Adrenal gland (tissue), 12 donors: ENCODE measurements around the gene CWF19L2. TPM values are rescaled to one million over a fixed set of nuclear protein-coding genes. Genes with fewer than 3 reads are reported as not detected.

ENCODE experiments used
- DNase-seq, 7 donors: peaks; one replicate each; pipeline ENCODE4 v3.0.0-alpha.2; 2019 to 2020
- H3K27ac ChIP-seq, 5 donors: fragments of 200-600 bp; sonication (generic) in 4 of 5; 1 replicate in 3 of 5; 2 replicates in 2 of 5; pipeline versions ENCODE4 v1.5.1 to v1.8.0; 2016 to 2020; ENCODE audit warnings: mild to moderate bottlenecking in 1 of 5
- H3K27me3 ChIP-seq: fragments of 200-600 bp; 2 replicates; pipeline ENCODE4 v1.8.0; 2021
- H3K36me3 ChIP-seq, 2 donors: fragments of 200-600 bp; replicated peaks in 1 of 2; 1 replicate in 1 of 2; 2 replicates in 1 of 2; pipeline versions ENCODE4 v1.5.1 to v1.8.0; 2018 to 2022
- H3K4me1 ChIP-seq, 2 donors: fragments of 200-600 bp; replicated peaks in 1 of 2; 1 replicate in 1 of 2; 2 replicates in 1 of 2; pipeline versions ENCODE4 v1.5.1 to v1.8.0; 2018 to 2021
- H3K4me3 ChIP-seq, 4 donors: fragments of 200-600 bp; sonication (generic) in 3 of 4; one replicate each; pipeline ENCODE4 v1.5.1; 2016 to 2018
- H3K9me3 ChIP-seq, 3 donors: fragments of 200-600 bp; sonication (generic) in 1 of 3; replicated peaks in 1 of 3; 1 replicate in 2 of 3; 2 replicates in 1 of 3; pipeline versions ENCODE4 v1.5.1 to v1.8.0; 2016 to 2021
- POLR2A ChIP-seq, 2 donors: fragments of 450-650 bp; IDR thresholded peaks; one replicate each; pipeline ENCODE4 v1.6.1; 2017; ENCODE audit warnings: antibody characterized with exemption in 2 of 2, mild to moderate bottlenecking in 2 of 2, moderate library complexity in 1 of 2
- WGBS, 4 donors: extraction: QIAGEN DNeasy Blood & Tissue Kit in 2 of 4; methylation state at CpG; one replicate each; pipeline versions ENCODE4 v1.1.5 to v1.1.7; 2013 to 2017; 5-methylcytosine and 5-hydroxymethylcytosine counted together
- intact Hi-C, 2 donors: fragments of 100-400 bp; cut with DNase I; formaldehyde crosslinking; loops; one replicate each; pipeline versions ENCODE4 v1.14.1 to v1.15.0; 2022 to 2023
- polyA plus RNA-seq, 3 donors: library from polyadenylated mRNA; stranded (reverse); fragments of 200-250 nt in 2 of 3; fragments of 350-450 nt in 1 of 3; fragmentation: Illumina TruSeq in 1 of 3; extraction: RNeasy Lipid Tissue Mini Kit (QIAGEN cat#74804) in 1 of 3; gene quantifications; one replicate each; pipeline ENCODE4 v1.2.3, GENCODE V29; 2013 to 2014
- total RNA-seq, 9 donors: library from RNA; depleted of rRNA in 4 of 9; stranded (reverse); fragments of >200 nt in 4 of 9; fragments of 120-200 nt in 1 of 9; fragmentation: NEBNext Ultra II Directional in 1 of 9; extraction: Animal tissue kit (Norgen Biotek cat#: 25700) in 1 of 9; gene quantifications; one replicate each; pipeline versions ENCODE4 v1.1.0 to v1.2.4, GENCODE V29; 2013 to 2023
- TF ChIP-seq, protein P1 (sequence below), 6 experiments: fragments of 450-650 bp in 4 of 6; fragments of 200-600 bp in 2 of 6; sonication (generic) in 1 of 6; IDR thresholded peaks; 1 replicate in 5 of 6; 2 replicates in 1 of 6; pipeline versions ENCODE4 v1.5.1 to v1.8.0; 2016 to 2021; ENCODE audit warnings: antibody characterized with exemption in 6 of 6, mild to moderate bottlenecking in 2 of 6, moderate library complexity in 1 of 6
- donor health status: healthy with polysubstance abuse.
- donor health status: Bipolar disorder and iron deficiency.
- donor health status: DM: yes; HTN: yes; CAD: no.
- donor health status: DM: no; HTN: no; CAD: no.
- donor health status: DM: no; HTN: no; CAD: no.
- donor health status: DM: yes; HTN: yes; CAD: no.

The CWF19L2 gene
- total and polyA plus RNA-seq, 12 donors, result 6.5 to 24.6 (median 13.5) TPM

DNA sequence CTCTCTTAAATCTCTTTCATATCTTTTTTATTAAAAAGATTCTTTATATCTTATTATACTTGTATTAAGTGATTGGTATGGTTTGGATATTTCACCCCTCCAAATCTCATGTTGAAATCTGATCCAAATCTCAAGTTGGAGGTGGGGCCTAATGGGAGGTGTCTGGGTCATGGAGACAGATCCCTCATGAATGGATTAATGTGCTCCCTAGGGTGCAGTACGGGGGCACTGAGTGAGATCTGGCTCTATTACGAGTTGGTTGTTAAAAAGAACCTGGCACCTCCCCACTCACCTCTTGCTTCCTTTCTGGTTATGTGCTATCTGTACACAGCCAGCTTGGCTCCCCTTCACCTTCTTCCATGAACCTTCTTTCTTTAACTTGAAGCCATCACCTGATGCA is 149.6 kb downstream of the CWF19L2 start:
- no peaks in the 10 kb centered on the region for H3K9me3 ChIP-seq
- no peaks in the 10 kb centered on the region for H3K4me1 ChIP-seq
- TF ChIP-seq, protein P1, sequence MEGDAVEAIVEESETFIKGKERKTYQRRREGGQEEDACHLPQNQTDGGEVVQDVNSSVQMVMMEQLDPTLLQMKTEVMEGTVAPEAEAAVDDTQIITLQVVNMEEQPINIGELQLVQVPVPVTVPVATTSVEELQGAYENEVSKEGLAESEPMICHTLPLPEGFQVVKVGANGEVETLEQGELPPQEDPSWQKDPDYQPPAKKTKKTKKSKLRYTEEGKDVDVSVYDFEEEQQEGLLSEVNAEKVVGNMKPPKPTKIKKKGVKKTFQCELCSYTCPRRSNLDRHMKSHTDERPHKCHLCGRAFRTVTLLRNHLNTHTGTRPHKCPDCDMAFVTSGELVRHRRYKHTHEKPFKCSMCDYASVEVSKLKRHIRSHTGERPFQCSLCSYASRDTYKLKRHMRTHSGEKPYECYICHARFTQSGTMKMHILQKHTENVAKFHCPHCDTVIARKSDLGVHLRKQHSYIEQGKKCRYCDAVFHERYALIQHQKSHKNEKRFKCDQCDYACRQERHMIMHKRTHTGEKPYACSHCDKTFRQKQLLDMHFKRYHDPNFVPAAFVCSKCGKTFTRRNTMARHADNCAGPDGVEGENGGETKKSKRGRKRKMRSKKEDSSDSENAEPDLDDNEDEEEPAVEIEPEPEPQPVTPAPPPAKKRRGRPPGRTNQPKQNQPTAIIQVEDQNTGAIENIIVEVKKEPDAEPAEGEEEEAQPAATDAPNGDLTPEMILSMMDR (IDR thresholded peaks at IDR 0.05), result no peak
- TF ChIP-seq POLR2A (IDR thresholded peaks at IDR 0.05), result no peak
- H3K27ac ChIP-seq, result no peak overlapping the region
- intact Hi-C loops, result no loop called here
- no peak overlapping the region for H3K4me3 ChIP-seq
- 66 to 95% (median 94%) methylated on average over 2 of the region's 2 CpGs for WGBS, 4 donors
- DNase-seq, result no peak
- no peaks in the 10 kb centered on the region for H3K27me3 ChIP-seq
- no peaks in the 10 kb centered on the region for H3K36me3 ChIP-seq

DNA sequence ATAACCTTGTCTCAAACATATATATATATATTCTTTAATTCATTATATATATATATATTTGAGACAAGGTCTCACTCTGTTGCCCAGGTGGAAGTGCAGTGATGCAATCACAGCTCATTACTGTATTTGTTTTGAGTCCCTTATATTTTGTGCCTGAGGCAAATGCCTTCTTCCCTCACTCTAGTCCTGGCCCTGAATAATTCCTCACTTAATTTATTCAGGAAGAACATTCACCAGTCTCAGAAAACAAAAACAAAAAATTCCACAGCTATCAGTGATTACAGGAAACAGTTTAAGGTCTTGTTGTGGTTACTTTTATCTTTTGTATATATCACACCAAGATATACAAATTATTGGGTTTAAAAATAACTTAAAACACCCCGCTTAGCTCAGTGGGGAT is 155.7 kb downstream of the CWF19L2 start:
- WGBS, 4 donors, result 58 to 71% (median 64%) methylated on average over 1 of the region's 1 CpG
- no peak for DNase-seq
- intact Hi-C loops, result no loop called here
- no peak for TF ChIP-seq POLR2A (IDR thresholded peaks at IDR 0.05)
- TF ChIP-seq, protein P1 (IDR thresholded peaks at IDR 0.05), result no peak
- H3K4me1 ChIP-seq, result no peaks in the 10 kb centered on the region
- H3K27me3 ChIP-seq, result no peaks in the 10 kb centered on the region
- H3K27ac ChIP-seq, result no peak overlapping the region
- H3K9me3 ChIP-seq, result no peaks in the 10 kb centered on the region
- no peaks in the 10 kb centered on the region for H3K36me3 ChIP-seq
- no peak overlapping the region for H3K4me3 ChIP-seq

DNA sequence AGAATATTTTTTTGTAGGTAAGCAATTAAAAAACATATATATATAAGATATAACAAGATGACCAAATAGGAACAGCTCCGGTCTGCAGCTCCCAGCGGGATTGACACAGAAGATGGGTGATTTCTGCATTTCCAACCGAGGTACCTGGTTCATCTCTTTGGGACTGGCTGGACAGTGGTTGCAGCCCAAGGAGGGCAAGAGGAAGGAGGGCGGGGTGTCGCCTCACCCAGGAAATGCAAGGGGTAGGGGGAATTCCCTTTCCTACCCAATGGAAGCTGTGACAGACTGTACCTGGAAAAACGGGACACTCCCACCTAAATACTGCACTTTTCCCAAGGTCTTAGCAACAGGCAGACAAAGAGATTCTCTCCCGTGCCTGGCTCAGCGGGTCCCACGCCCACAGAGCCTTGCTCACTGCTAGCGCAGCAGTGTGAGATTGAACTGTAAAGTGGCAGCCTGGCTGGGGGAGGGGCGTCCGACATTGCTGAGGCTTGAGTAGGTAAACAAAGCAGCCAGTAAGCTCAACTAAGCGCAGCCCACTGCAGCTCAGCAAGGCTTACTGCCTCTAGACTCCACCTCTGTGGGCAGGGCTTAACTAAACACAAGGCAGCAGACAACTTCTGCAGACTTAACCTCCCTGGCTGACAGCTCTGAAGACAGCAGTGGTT is 163.8 kb downstream of the CWF19L2 start:
- H3K27me3 ChIP-seq, result no peaks in the 10 kb centered on the region
- H3K27ac ChIP-seq, result no peak overlapping the region
- no peaks in the 10 kb centered on the region for H3K36me3 ChIP-seq
- H3K9me3 ChIP-seq, result peaks cover 0 to 5% (median 0%) of the 10 kb centered on the region in 3 donors
- 93 to 99% (median 95%) methylated on average over 6 to 13 of the region's 13 CpGs for WGBS, 4 donors
- TF ChIP-seq, protein P1 (IDR thresholded peaks at IDR 0.05), result no peak
- TF ChIP-seq POLR2A (IDR thresholded peaks at IDR 0.05), result no peak
- H3K4me3 ChIP-seq, result no peak overlapping the region
- no peaks in the 10 kb centered on the region for H3K4me1 ChIP-seq
- no peak for DNase-seq
- intact Hi-C loops, result no loop called here

DNA sequence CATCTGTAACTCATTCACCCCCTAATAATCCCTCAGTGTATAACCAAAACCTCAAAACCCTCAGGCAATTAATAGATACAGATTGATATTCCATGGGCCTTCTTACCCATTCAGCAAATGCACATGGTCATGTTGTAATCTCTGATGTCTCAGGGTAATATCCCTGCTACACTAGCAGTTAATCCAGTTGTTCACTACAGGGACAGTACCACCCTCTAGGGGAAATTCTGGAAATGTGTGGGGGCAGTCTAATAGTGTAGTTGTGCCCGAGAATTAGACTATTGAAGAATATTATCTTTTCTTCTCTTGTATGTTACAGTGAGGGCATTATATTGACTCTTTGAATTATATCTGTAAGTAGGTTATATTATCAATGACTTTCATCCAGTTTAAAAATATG is 175.4 kb downstream of the CWF19L2 start:
- H3K27ac ChIP-seq, result no peak overlapping the region
- H3K27me3 ChIP-seq, result no peaks in the 10 kb centered on the region
- no peaks in the 10 kb centered on the region for H3K36me3 ChIP-seq
- WGBS, 4 donors, result 89 to 96% (median 94%) methylated on average over 1 of the region's 1 CpG
- no peaks in the 10 kb centered on the region for H3K9me3 ChIP-seq
- DNase-seq, result no peak
- H3K4me1 ChIP-seq, result no peaks in the 10 kb centered on the region
- H3K4me3 ChIP-seq, result no peak overlapping the region
- TF ChIP-seq, protein P1 (IDR thresholded peaks at IDR 0.05), result no peak
- intact Hi-C loops, result no loop called here

Other genes with a start within 250 kb of the CWF19L2 start
- gene ALKBH8, start 107.9 kb upstream of the CWF19L2 start, total RNA-seq, result 1 to 10 TPM; 2.5 to 8.9 (median 6.0) TPM
- gene ALKBH8, start 107.9 kb upstream of the CWF19L2 start, polyA plus RNA-seq, result 1 to 10 TPM; 2.5 to 9.5 (median 5.0) TPM
- gene ELMOD1, start 133.3 kb upstream of the CWF19L2 start, total RNA-seq, result 1 to 10 TPM in 3 of 9 donors, under 1 TPM in 4, not detected in 2; 0.23 to 8.5 (median 0.83) TPM
- gene ELMOD1, start 133.3 kb upstream of the CWF19L2 start, polyA plus RNA-seq, result under 1 TPM; 0.32 to 0.70 (median 0.64) TPM